Stimulated activated CD4-positive, alpha-beta T cell treated with anti-CD3 and anti-CD28 coated beads, Interleukin-12 subunit alpha, Interleukin-12 subunit beta, amount 100 ng/mL, for 48 hours (primary cell): ENCODE measurements around the gene PNLDC1.
"Not testable (repeated sequence)": the region's sequence is repeated elsewhere in the genome, so short reads cannot be mapped to it uniquely, and the experiment has no call there.

Experiments
- DNase-seq, 3 donors: peaks; one replicate each; pipeline ENCODE4 v3.0.0-alpha.2; 2020; ENCODE audit warnings: low read depth in 2 of 3, low spot score in 1 of 3

The PNLDC1 gene

GRCh38 chr6:159817951-159818739, 18.1 kb downstream of the PNLDC1 start:
- DNase-seq = no peak

- DNase-seq = no peak
These were observed 19.0 kb downstream of the PNLDC1 start for GRCh38 chr6:159819098-159819497.

- DNase-seq = peak in 2 of 3 donors; percentile 7 to 15
These were observed 20.0 kb downstream of the PNLDC1 start for GRCh38 chr6:159819932-159820640.

- DNase-seq = no peak
These were observed 21.0 kb downstream of the PNLDC1 start for GRCh38 chr6:159821122-159821521.

DNA sequence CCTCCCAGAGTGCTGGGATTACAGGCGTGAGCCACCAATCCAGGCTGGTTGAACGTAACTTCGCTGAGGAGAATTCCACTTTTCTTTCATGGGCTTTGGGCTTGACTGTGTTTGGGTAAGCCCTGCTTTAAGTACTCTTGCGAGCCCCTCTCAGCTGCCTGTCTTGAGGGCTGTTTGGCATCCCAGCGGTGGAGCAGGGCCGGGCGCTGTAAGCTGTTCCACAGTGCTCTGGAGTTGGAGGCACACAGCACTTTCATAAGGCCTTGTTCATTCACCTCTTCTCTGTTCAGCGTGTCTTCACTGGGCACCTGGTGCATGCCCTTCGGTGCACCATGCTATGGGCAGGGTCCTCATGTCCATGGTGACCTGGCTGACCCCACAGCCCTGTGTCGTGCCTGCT, 21.6 kb downstream of the PNLDC1 start:
- DNase-seq = no peak

DNA sequence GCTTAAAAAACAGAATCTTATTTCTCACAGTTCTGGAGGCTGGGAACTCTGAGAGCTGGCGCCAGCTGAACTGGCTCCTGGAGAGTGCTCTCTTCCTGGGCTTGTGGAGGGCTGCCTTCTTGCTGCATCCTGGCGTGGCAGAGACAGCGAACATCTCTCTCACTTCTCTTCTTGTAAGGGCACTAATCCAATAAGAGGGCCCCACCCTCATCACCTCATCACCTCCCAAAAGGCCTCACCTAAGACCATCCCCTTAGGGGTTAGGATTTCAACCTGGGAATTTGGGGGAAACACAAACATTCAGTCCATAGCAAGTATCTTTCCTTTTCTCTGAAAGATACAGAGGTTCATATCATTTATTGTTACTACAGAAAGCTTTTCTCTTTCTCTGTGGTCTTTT, 23.9 kb downstream of the PNLDC1 start:
- DNase-seq = no peak

DNA sequence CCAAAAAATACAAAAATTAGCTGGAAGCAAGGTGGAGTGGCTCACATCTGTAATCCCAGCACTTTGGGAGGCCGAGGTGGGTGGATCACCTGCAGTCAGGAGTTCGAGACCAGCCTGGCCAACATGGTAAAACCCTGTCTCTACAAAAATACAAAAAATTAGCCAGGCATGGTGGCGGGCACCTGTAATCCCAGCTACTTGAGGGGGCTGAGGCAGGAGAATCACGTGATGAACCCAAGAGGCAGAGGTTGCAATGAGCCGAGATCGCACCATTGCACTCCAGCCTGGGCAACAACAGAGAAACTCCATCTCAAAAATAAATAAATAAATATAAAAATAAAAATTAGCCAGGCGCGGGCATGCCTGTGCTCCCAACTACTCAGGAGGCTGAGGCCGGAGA, 24.6 kb downstream of the PNLDC1 start:
- DNase-seq = not testable (repeated sequence)

DNA sequence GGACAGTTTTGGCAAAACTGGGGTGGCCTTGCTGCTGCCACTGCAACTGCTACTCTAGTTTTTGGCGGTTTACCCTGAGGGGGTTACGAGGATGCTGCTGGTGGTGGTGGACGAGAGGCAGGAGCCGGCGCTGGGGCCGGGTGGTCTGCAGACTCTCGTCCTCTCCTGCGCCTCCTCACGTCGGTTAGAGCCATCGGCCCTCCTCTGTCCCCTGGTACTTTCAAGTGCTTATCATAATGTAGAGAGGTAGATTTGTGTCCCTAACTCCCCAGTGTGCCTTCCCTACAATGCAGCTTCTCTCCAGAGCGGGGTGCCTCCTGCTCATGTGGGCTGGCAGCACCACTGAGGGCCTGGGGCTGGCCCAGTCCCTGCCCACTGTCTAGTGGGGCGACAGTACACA, 25.9 kb downstream of the PNLDC1 start:
- no peak for DNase-seq

DNA sequence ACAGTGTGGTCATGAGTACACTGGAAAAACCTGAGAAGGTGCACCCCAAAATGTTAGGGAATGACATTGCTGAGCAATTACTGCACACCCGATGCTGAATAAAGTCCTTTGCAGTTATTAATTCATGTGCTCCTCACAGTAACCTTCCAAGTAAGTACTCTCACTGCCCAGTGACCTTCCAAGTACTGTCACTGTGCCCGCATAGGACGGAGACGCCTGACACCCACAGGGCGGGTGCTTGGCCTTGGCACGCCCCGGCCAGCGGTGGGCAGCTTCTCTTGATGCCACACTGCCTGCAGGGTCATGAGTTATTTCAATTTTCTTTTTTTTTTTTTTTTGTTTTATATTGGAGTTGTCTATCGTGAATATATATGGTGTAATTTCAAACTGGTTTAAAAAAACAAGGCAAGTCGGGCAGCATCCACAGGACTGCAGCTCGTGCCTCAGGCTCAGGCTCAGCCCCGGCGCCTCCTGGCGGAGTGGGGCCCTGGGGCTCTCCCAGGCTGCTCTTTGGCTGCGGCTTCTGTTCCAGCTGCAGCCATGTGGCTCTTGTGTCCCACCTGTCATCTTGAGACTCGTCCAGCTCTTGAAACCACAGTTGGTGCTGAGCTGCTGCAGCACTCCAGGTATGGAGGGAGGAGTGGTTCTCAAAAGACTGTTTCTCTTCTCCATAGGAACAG, 27.0 kb downstream of the PNLDC1 start:
- DNase-seq = no peak

DNA sequence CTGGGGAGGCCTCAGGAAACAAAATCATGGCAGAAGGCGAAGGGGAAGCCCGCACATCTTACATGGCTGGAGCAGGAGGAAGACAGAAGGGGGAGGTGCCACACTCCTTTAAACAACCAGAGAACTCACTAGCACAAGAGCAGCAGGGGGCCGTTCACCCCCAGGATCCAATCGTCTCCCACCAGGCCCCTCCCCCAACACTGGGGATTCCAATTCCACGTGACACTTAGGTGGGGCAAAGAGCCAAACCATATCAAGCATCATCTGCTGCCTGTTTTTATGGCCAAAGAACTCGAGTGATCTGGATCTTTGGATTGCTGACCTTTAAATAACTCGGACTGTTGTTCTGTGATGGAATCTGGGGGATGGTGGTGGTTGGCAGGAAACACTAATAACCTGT, 28.0 kb downstream of the PNLDC1 start:
- no peak for DNase-seq

- DNase-seq = no peak
These were observed 29.4 kb downstream of the PNLDC1 start for GRCh38 chr6:159829526-159829925.

DNA sequence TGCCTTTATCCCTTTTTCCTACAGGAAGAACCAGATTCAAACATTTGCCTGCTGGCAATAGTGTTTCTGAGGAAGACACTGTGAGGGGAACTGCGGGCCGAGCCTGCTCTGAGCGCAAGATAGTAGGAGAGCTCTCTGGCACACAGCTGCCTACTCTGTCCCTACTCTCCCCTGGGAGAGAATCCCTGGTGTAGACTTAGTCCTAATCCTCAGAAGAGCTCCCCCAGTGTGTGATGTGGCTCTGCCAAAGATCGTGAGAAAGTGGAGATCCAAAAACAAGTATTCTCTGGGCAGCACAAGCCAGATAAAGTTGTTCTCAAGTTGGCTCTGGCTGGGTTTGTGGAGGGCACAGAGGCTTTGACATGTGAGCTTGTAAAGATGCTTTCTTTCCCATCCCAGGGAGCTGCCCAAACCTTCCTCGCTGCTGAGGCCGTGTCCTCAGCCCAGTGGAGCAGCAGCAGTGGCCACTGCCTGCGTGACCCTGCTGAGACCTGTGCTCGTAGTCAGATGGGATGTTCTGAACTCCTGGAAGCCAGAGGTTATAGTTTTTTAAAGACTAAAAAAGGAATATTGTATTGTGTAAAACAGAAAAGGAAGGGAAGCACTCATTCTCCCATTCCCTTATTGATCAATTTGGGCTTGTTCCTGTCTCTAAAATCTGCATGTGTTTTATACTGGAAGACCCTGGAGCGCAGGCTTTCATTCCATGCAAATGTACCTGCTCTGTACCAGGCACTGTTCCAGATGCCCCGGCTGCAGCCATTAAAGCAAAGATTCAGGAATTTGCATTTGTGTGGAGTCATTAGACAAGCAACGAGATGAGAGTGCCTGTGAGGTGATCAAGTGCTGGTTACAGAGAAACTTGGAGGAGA, 30.7 kb downstream of the PNLDC1 start:
- no peak for DNase-seq

DNA sequence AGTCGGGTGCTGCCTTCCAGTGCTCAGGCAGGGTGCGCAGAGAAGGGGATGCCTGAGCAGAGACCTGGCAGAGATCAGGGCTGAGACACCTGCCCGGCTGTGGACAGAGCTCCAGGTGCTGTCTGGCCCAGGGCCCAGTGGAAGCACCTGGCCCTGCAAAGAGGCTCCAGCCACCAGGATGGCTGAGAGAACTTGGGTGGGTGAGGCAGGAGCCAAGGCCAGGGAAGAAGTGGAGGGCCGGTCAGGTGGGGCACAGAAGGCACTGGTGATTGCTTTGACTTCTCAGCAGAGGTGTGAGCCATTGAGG, 31.2 kb downstream of the PNLDC1 start:
- DNase-seq = no peak

DNA sequence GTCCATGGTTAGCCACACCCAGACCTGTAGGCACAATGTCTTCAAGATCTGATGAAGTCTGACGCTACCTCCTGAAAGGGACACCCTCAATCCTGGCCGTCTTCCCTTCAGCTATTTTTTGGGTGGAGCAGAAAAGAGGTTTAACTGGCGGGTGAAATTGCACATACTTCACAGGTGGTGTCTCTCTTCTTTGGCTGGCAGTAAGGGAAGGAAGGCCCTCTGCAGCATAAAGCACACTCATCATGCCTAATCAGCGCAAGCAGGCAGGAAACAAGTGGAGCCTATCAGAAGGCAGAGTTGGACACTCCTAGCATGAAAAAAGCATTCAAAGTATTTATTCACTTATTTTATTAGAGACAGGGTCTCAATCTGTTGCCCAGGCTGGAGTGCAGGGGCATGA, 32.9 kb downstream of the PNLDC1 start:
- DNase-seq = no peak

DNA sequence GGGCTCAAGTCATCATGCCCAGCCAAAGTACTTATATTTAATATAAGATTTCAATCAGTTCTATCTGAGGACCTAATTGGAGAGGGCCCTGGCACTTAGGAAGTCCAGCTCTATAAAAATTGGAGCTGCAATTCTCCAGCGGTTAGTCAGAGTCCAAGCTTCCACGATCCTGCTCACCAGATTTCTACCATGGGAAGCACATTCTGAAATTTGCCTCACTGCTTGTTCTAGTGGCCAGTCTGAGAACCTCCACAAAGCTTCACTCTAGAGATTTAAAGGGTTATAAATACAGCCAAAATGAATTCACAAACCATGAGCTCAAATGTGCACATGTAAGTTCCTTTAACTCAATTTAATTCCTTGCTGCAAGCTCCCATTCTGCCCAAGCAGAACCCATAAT, 33.5 kb downstream of the PNLDC1 start:
- no peak for DNase-seq

GRCh38 chr6:159833997-159834603, 34.0 kb downstream of the PNLDC1 start:
- no peak for DNase-seq

DNA sequence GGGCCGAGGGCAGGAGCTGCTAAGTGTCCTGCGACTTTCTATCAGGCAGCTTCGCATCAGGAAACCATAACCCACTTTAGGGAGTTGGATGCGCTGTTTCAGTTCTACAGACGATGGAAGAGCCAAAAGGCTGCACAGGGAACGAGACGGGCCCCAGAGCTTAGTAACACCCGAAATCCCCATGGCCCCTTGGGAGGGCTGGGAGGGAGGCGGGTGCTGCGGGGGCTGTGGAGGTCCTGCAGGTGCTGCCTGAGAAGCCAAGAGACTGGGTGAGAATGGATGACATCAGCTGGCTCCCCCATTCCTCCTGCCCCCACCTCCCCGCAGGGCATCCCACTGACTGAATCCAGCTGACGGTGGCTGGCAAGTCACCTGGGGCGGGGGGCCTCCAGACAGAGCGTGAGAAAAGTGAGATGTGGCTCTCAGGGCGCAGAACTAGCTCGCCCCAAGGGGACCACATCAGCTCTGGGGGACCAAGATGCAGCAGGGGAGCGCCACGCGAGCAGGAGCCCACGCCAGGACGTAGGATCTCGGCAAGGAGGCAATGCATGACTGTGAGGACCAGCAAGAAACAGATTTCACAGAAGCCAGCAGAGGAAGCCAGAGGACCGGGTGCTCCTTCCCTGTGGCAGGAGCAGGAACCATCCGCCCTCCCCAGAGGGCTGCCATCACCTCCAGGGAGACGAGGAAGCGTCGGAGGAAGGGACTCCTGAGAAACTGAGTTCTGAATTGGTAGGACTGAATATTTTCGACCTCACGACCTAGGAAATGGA, 36.8 kb downstream of the PNLDC1 start:
- no peak for DNase-seq

DNA sequence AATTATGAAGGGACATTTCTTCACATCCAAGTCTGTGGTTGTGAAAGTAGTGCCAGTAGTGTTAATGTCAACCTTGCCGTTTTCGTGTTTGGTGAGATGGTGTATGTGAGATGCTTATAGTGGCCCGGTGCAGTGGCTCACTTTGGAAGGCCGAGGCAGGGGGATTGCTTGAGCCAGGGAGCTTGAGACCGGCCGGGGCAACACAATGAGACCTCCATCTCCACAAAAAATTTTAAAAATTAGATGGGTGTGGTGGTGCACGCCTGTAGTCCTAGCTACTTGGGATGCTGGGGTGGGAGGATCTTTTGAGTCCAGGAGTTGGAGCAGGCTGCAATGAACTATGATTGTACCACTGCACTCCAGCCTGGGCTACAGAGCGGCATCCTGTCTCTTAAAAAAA, 37.4 kb downstream of the PNLDC1 start:
- no peak for DNase-seq

- no peak for DNase-seq
These were observed 38.1 kb downstream of the PNLDC1 start for GRCh38 chr6:159838020-159838744.

DNA sequence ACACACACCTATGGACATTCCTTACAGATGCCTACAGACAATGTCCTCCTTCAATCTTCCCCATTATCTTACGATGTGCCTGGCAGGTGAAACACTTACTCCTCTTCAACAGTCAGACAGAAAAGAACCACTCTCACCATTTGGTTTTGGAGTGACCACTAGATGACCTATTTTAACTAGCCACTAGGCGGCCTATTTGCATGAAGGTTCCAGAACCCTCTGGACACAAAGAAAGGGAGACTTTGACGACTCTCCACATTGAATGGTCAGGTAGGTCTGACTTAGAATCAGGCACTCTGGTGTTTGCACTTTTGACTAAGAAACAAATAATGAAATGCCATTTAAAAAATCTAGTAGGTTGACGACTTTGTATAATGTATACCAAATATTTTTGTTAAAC, 42.0 kb downstream of the PNLDC1 start:
- no peak for DNase-seq
